GM12875 (cell line): ENCODE results near the gene KLHL36.

Experiments
- H3K4me3 ChIP-seq: one replicate; pipeline ENCODE4 v1.5.1; 2011; ENCODE audit warnings: low read depth, low read length, control low read depth
- TF ChIP-seq, protein P1 (sequence below): IDR thresholded peaks from 2 replicates; pipeline ENCODE4 v1.5.1; 2011; ENCODE audit warnings: low read depth, mild to moderate bottlenecking, control low read depth, inconsistent platforms, low read length, moderate library complexity, borderline replicate concordance; ENCODE audit not compliant: insufficient read depth

Gene KLHL36

DNA sequence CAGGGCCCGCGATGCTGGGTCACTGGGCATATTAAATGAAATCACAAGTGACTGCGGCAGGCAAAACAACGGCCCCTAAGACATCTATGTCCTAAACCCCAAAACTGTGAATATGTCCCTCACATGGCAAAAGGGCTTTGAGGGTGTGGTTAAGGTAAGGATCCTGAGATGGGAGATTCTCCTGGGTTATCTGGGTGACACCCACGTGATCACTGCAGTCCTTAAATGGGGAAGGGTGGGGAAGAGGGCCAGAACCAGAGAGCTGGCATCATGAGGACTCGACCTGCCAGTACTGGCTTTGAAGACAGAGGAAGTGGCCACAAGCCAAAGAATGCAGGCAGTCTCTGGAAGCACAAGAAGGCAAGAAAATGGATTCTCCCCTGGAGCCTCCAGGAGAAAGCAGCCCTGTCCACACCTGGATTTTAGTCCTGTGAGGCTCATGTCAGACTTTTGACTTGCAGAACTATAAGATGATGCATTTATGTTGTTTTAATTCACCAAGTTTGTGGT is 42.9 kb upstream of the KLHL36 start:
- TF ChIP-seq, protein P1, sequence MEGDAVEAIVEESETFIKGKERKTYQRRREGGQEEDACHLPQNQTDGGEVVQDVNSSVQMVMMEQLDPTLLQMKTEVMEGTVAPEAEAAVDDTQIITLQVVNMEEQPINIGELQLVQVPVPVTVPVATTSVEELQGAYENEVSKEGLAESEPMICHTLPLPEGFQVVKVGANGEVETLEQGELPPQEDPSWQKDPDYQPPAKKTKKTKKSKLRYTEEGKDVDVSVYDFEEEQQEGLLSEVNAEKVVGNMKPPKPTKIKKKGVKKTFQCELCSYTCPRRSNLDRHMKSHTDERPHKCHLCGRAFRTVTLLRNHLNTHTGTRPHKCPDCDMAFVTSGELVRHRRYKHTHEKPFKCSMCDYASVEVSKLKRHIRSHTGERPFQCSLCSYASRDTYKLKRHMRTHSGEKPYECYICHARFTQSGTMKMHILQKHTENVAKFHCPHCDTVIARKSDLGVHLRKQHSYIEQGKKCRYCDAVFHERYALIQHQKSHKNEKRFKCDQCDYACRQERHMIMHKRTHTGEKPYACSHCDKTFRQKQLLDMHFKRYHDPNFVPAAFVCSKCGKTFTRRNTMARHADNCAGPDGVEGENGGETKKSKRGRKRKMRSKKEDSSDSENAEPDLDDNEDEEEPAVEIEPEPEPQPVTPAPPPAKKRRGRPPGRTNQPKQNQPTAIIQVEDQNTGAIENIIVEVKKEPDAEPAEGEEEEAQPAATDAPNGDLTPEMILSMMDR: no peak

DNA sequence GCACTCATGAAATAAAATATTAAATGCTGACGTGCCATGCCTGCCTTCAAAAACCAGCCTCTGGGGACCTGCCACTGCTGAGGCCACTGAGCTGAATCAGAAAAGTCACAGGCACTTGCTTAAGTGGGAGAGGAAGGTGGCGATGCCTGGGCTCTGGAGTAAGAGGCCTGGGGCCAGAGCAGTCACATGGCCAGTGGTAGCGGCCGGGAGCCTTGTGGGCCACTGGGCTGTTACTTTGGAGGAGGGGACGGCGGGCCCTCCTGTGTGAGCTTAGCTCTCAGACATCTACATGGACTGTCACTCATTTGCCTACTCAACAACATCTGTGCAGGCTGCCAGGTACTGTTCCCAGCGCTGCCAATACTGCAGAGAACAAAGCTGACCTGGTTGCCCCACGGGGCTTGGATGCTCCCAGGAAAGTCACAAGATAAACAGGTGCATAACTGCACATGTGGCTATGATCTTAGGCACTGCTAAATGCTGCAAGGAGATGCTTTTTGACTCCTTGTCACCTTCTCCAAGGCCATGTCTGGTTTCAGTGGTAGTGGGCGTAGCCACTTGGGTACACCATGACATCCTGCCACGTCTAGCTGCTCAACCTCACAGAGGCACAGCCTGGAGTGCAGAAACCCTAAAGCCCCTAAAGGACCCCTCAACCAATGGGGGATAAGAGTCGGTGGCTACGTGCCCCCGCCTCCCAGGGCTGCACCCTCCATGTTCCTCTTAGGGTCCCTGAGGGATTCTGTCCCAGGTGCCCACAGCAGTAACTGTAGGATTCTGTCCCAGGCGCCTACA is 42.0 kb upstream of the KLHL36 start:
- H3K4me3 ChIP-seq: no peak overlapping the region
- TF ChIP-seq, protein P1: no peak

More for the DNA sequence above, 42.9 kb upstream of the KLHL36 start:
- H3K4me3 ChIP-seq: no peak overlapping the region

DNA sequence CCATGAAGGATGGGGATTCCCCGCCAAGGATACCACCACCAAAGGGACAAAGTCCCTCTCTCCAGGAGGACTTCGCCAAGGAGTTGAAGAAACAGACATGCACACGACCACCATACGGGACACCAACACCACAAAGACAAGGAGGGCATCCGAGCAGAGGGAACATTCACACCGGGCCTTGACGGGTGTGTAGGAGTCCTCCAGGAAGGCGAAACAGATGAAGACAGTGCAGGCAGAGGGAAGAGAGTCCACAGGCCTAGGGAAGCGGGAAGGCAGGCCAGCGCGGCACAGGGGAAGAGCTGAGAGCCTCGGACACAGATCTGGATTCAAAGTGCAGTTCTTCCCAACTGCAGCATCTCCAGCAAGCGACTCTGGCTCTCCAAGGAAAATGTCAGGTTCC is 41.2 kb upstream of the KLHL36 start:
- TF ChIP-seq, protein P1: no peak
- H3K4me3 ChIP-seq: no peak overlapping the region

DNA sequence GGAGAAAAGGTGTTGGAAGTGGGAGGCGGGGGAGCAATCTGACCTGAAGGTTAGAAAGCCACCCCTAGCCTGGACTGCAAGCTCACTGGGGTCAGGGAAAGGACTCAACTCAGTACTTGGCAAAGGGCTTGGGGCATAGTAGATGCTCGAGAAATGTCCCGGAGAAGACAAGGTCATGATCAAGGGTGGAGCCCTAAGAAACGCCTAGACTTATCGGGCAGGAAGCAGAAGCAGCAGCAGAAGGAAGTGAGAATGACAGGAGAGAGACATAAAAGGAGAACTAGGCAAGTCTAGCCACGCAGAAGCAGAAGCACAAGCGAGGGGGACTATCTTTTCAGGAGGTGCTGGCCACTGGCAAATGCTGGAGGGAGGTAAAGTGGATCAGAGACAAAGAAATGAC is 40.6 kb upstream of the KLHL36 start:
- no peak overlapping the region for H3K4me3 ChIP-seq
- TF ChIP-seq, protein P1: no peak

DNA sequence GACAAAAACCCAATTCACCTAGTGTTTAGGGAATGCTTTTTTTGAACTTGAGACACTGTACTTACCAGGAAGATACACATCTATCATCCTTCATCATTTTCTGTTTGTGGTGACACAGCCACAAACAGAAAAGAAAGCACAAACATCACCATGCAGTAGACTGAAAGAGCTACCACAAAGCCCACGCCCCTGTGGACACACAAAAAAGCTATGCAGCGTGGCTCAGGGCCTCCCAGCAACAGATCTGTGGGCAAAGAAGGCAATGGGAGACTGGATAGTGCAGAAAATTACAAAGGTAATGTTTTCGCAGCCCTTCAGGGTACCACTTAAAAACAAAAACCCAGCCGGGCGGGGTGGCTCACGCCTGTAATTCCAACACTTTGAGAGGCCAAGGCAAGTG is 40.0 kb upstream of the KLHL36 start:
- TF ChIP-seq, protein P1: no peak
- no peak overlapping the region for H3K4me3 ChIP-seq

DNA sequence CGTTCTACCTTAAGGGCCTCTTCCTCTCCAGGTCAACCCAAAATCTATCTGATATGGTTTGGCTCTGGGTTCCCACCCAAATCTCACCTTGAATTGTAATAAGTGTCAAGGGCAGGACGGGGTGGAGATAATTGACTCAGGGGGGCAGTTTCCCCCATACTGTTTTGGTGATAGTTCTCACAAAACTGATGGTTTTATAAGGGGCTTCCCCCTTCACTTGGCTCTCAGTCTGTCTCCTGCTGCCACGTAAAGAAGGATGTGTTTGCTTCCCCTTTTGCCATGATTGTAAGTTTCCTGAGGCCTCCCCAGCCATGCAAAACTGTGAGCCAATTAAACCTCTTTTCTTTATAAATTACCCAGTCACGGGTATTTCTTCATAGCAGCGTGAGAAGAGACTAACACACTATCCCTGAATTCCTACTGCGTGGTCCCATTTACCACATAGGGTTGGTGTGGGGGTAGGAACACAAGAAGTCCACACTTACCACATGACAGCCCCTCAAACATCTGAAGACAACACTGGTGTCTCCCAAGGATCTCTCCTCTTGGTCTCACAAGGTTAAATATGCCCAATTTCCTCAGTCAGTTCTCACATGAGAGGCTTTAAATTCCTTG is 38.6 kb upstream of the KLHL36 start:
- TF ChIP-seq, protein P1: no peak
- H3K4me3 ChIP-seq: no peak overlapping the region

DNA sequence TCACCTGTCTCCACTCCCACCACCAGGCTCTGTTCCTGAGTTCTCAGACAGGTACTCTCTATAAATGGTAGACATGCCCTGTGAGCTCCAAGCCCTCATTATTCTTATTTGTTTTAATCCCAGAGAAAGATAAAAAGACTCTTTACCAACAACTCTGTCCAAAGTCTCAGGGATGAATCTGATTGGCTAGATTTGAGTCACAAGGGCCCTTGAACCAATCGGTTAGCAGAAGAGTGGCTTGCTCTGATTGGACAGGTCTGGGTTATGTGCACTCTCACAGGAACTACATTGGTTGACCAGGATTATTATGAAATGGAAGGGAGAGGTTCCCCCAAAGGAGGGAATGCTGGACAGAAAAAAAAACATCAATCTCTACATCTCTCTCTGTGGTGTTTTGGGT is 37.9 kb upstream of the KLHL36 start:
- TF ChIP-seq, protein P1: no peak
- no peak overlapping the region for H3K4me3 ChIP-seq
